Thoracic aorta (tissue), 2 donors: Measurements from ENCODE around the gene GATM. TPM values are rescaled to one million over a fixed set of nuclear protein-coding genes. Genes with fewer than 3 reads are reported as not detected.
A peak's percentile ranks its signal among the peaks of the same experiment; 100 is the strongest.

Experiments used
- ATAC-seq: fragments of 150-250 bp; one replicate; pipeline ENCODE4 v1.8.0; 2017; ENCODE audit warnings: low read depth; ENCODE audit not compliant: insufficient number of reproducible peaks, low FRiP score
- DNase-seq: peaks from one replicate; pipeline ENCODE4 v3.0.0-alpha.2; 2020; ENCODE audit warnings: low spot score
- H3K27ac ChIP-seq, 2 donors: fragments of 200-600 bp; sonication (generic); 1 replicate in 1 of 2; 2 replicates in 1 of 2; pipeline ENCODE4 v1.5.1; 2016; ENCODE audit warnings: mild to moderate bottlenecking in 2 of 2, moderate library complexity in 2 of 2
- H3K27me3 ChIP-seq: fragments of 200-600 bp; sonication (generic); replicated peaks from 2 replicates; pipeline ENCODE4 v1.6.0; 2016; ENCODE audit warnings: mild to moderate bottlenecking; ENCODE audit not compliant: insufficient read depth
- H3K36me3 ChIP-seq: fragments of 200-600 bp; sonication (generic); one replicate; pipeline ENCODE4 v1.5.1; 2016
- H3K4me1 ChIP-seq, 2 donors: fragments of 200-600 bp; sonication (generic); 1 replicate in 1 of 2; 2 replicates in 1 of 2; pipeline versions ENCODE4 v1.5.1 to v1.6.0; 2016; ENCODE audit warnings: low read depth in 2 of 2, mild to moderate bottlenecking in 1 of 2; ENCODE audit not compliant: control insufficient read depth in 1 of 2
- H3K4me3 ChIP-seq: fragments of 200-600 bp; sonication (generic); 2 replicates; pipeline ENCODE4 v1.5.1; 2016; ENCODE audit warnings: mild to moderate bottlenecking
- H3K9me3 ChIP-seq: fragments of 200-600 bp; sonication (generic); 2 replicates; pipeline ENCODE4 v1.5.1; 2016
- CTCF ChIP-seq: fragments of 200-600 bp; sonication (generic); IDR thresholded peaks from one replicate; pipeline ENCODE4 v1.5.1; 2019; ENCODE audit warnings: antibody characterized with exemption
- total RNA-seq, 2 donors: library from RNA; depleted of rRNA; stranded (reverse); fragments of >200 nt; gene quantifications; one replicate each; pipeline versions ENCODE4 v1.1.0 to v1.2.3, GENCODE V29; 2016

The GATM gene
- total RNA-seq, 2 donors from 2014 or later, result 25.0 to 27.6 TPM

- Histone ChIP-seq H3K9me3 (no peaks in the 10 kb centered on the region), H3K27me3 (no peaks in the 10 kb centered on the region), H3K27ac (peak overlapping the region; percentile 88 to 90), H3K36me3 (peaks cover 2% of the 10 kb centered on the region), H3K4me3 (peak overlapping the region; percentile 96), H3K4me1 (peaks cover 7 to 32% of the 10 kb centered on the region in 2 donors)
- no peak for DNase-seq
- ATAC-seq, result no peak
- no peak for TF ChIP-seq CTCF
Observed at GRCh38 chr15:45401665-45402161, 23.4 kb upstream of the GATM start.

GRCh38 chr15:45399381-45400212, 21.3 kb upstream of the GATM start:
- ATAC-seq, result no peak
- Histone ChIP-seq H3K9me3 (no peaks in the 10 kb centered on the region), H3K4me3 (no peak overlapping the region), H3K36me3 (no peaks in the 10 kb centered on the region), H3K27ac (no peak overlapping the region), H3K4me1 (peaks cover 7 to 19% of the 10 kb centered on the region in 2 donors), H3K27me3 (no peaks in the 10 kb centered on the region)
- peak; percentile 64 for TF ChIP-seq CTCF
- DNase-seq, result no peak

GRCh38 chr15:45397116-45397665, 18.8 kb upstream of the GATM start:
- H3K4me3 ChIP-seq, result no peak overlapping the region
- H3K27me3 ChIP-seq, result no peaks in the 10 kb centered on the region
- H3K27ac ChIP-seq, result no peak overlapping the region
- no peaks in the 10 kb centered on the region for H3K36me3 ChIP-seq
- TF ChIP-seq CTCF, result no peak
- ATAC-seq (no peak), DNase-seq (no peak)
- no peaks in the 10 kb centered on the region for H3K9me3 ChIP-seq
- H3K4me1 ChIP-seq, result peaks cover 0 to 6% of the 10 kb centered on the region in 2 donors

GRCh38 chr15:45395943-45396342, 17.6 kb upstream of the GATM start:
- Histone ChIP-seq H3K9me3 (no peaks in the 10 kb centered on the region), H3K36me3 (no peaks in the 10 kb centered on the region), H3K4me3 (no peak overlapping the region), H3K4me1 (no peaks in the 10 kb centered on the region), H3K27ac (no peak overlapping the region), H3K27me3 (no peaks in the 10 kb centered on the region)
- ATAC-seq (no peak), DNase-seq (no peak)
- no peak for TF ChIP-seq CTCF

GRCh38 chr15:45394681-45395080, 16.3 kb upstream of the GATM start:
- no peak for ATAC-seq
- no peaks in the 10 kb centered on the region for H3K27me3 ChIP-seq
- H3K27ac ChIP-seq, result no peak overlapping the region

More at GRCh38 chr15:45394681-45395080, 16.3 kb upstream of the GATM start:
- no peak for DNase-seq
- TF ChIP-seq CTCF, result no peak
- no peaks in the 10 kb centered on the region for H3K36me3 ChIP-seq
- H3K4me3 ChIP-seq, result no peak overlapping the region
- no peaks in the 10 kb centered on the region for H3K4me1 ChIP-seq
- H3K9me3 ChIP-seq, result no peaks in the 10 kb centered on the region
